Medulla oblongata (tissue), 1 donor: Measurements from ENCODE around the gene REXO4.

Experiments
- DNase-seq: peaks from one replicate; pipeline ENCODE4 v3.0.0-alpha.2; 2015; ENCODE audit errors: extremely low spot score

The REXO4 gene

GRCh38 chr9:133449760-133450159 is 31.9 kb upstream of the REXO4 start:
- DNase-seq = no peak

- no peak for DNase-seq
Measured at GRCh38 chr9:133448487-133448972, 30.7 kb upstream of the REXO4 start.

- DNase-seq = no peak
Measured at GRCh38 chr9:133445293-133445969, 27.6 kb upstream of the REXO4 start.

- DNase-seq = no peak
Measured at GRCh38 chr9:133443982-133444381, 26.2 kb upstream of the REXO4 start.

- DNase-seq = no peak
Measured at GRCh38 chr9:133443248-133443647, 25.4 kb upstream of the REXO4 start.

GRCh38 chr9:133441571-133441970 is 23.8 kb upstream of the REXO4 start:
- DNase-seq = no peak

- DNase-seq = no peak
Measured at GRCh38 chr9:133440874-133441273, 23.1 kb upstream of the REXO4 start.

- DNase-seq = no peak
Measured at GRCh38 chr9:133439337-133439736, 21.5 kb upstream of the REXO4 start.

GRCh38 chr9:133437753-133438531 is 20.1 kb upstream of the REXO4 start:
- DNase-seq = no peak

- DNase-seq = no peak
Measured at GRCh38 chr9:133436681-133437080, 18.9 kb upstream of the REXO4 start.

GRCh38 chr9:133433351-133433843 is 15.6 kb upstream of the REXO4 start:
- no peak for DNase-seq

- DNase-seq = no peak
Measured at GRCh38 chr9:133430244-133430643, 12.4 kb upstream of the REXO4 start.

GRCh38 chr9:133429641-133430161 is 11.9 kb upstream of the REXO4 start:
- no peak for DNase-seq

GRCh38 chr9:133429214-133429613 is 11.4 kb upstream of the REXO4 start:
- no peak for DNase-seq

GRCh38 chr9:133428617-133429101 is 10.8 kb upstream of the REXO4 start:
- no peak for DNase-seq

GRCh38 chr9:133427658-133428348 is 10.0 kb upstream of the REXO4 start:
- DNase-seq = no peak

- DNase-seq = no peak
Measured at GRCh38 chr9:133426011-133426410, 8.2 kb upstream of the REXO4 start.

- DNase-seq = no peak
Measured at GRCh38 chr9:133425049-133425632, 7.3 kb upstream of the REXO4 start.

- DNase-seq = no peak
Measured at GRCh38 chr9:133424187-133424586, 6.4 kb upstream of the REXO4 start.

- no peak for DNase-seq
Measured at GRCh38 chr9:133423216-133423615, 5.4 kb upstream of the REXO4 start.
